Measurements from ENCODE around the gene RBM33. TPM values are rescaled to one million over a fixed set of nuclear protein-coding genes. Genes with fewer than 3 reads are reported as not detected.

RBM33 gene
- total and polyA plus RNA-seq, 2 of the 13 experiments (the other 11 are each of a cell fraction or from before 2014, with no cell fraction given): 12.4 to 28.9 TPM

DNA sequence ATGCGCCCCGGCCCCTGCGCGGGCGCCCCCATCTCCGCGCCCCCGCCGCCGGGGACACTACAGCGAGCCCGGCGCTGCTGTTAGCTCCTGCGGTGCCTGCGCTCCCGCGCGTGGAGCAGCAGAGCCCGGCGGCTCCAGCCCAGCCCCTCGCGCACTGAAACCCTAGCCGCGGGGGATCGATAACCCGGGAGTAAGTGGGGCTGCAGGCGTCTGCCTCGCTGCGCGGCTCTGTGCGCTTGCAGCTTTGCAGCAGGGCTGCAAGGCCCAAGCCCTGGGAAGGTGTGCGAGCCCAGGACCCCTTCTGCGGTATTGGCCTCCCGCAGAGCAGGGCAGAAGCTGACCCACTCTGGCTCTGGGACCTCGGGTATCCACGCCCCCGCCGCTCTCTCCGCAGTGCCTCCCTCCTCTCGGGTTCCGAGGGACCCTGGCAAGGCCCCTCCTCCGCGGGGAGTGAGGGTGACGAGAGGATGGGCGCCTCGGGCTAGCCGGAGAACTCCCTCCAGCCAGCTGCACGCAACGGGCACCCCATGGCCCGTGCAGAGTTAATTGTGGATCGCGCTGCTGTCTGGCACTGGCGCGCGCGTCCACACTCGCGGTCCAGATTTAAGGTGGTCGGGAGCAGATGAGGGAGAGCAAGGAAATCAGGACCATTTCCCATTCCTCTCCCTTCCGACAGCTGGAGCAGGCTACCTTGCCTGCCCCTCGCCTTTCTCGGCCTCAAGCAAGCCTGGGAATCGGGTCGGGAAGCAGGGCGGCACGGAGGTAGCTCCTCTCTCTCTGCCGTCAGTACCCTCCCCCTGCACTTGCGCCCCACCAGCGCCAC lies 165.7 kb downstream of the RBM33 start:
- Histone ChIP-seq H3K27me3 (ENCODE audit: control insufficient read depth in 1 of 2, insufficient read depth in 2 of 2, low read length in 2 of 2) (peaks cover 7 to 45% of the 10 kb centered on the region in 2 experiments; a peak in 4 of 5 replicates), H3K4me3 (replicated peaks in 1 of 3; ENCODE audit: insufficient read depth in 1 of 3, low read depth in 2 of 3, low read length in 3 of 3) (peak overlapping the region; percentile 63 to 90 (median 81)), H3K36me3 (replicated peaks in 1 of 2; ENCODE audit: control insufficient read depth in 1 of 2, insufficient read depth in 2 of 2, low read length in 2 of 2) (no peaks in the 10 kb centered on the region), H2AFZ (ENCODE audit: low read length) (no peak overlapping the region), H3K79me2 (ENCODE audit: insufficient read depth, low read length) (no peaks in the 10 kb centered on the region), H4K20me1 (ENCODE audit: insufficient read depth, low read length) (no peaks in the 10 kb centered on the region), H3K9me3 (ENCODE audit: low read length) (no peaks in the 10 kb centered on the region), H3K4me1 (ENCODE audit: insufficient read depth, low read length) (peaks cover 59% of the 10 kb centered on the region), H3K9ac (ENCODE audit: insufficient read depth, low read depth, low read length) (peak overlapping the region; percentile 90), H3K4me2 (ENCODE audit: low read depth, low read length) (peak overlapping the region; percentile 94), H3K27ac (ENCODE audit: extremely low read length, insufficient read depth, low read length) (no peak overlapping the region)
- no TSS peak for BruUV-seq (replicated peaks)
- FAIRE-seq: no peak
- ChIA-PET POLR2A (interaction anchor here (0.9 to 3.0 kb wide), 4 partner anchors 142 to 805 kb away, joined by 3 to 23 read pairs (median 11); no protein-coding TSS in a partner anchor), CTCF (ENCODE audit: low intra/inter-chr PET ratio, low total read pairs) (no interaction called here)
- in situ Hi-C loops (cut with HindIII; ENCODE audit: extremely low pct_ligation_motif_present, low pct_unique_long_range_greater_than_20kb) (loop anchor here (5.0 to 25.0 kb wide), 3 partner anchors 155 to 827 kb away; partner anchors contain the start of gene RNF32), intact Hi-C loops (cut with micrococcal nuclease; ENCODE audit: unreplicated experiment) (loop anchor here (5.0 kb wide), 2 partner anchors 662 to 1007 kb away; no protein-coding TSS in a partner anchor)
- no peak for DNase-seq (ENCODE audit: low spot score)
- WGBS (ENCODE audit: low lambda C conversion rate): 2% methylated on average over 28 of the region's 69 CpGs
- peak; percentile 6 for ATAC-seq
- TF ChIP-seq NCOA2 (CRISPR knock-in tag; IDR thresholded peaks at IDR 0.05) (no peak), ZNF331 (CRISPR knock-in tag; IDR thresholded peaks at IDR 0.05) (no peak), GABPB1 (CRISPR knock-in tag; IDR thresholded peaks at IDR 0.05) (0 out of 2 replicates have a peak, but pooled peaks have one; percentile 44), ZNF44 (CRISPR knock-in tag; IDR thresholded peaks at IDR 0.05) (no peak), GTF3A (CRISPR knock-in tag; conservative IDR thresholded peaks at IDR 0.05) (no peak), ONECUT2 (CRISPR knock-in tag; IDR thresholded peaks at IDR 0.05) (peak; percentile 60), ZNF564 (CRISPR knock-in tag; IDR thresholded peaks at IDR 0.05) (0 out of 2 replicates have a peak, but pooled peaks have one; percentile 4), ZNF652 (CRISPR knock-in tag; IDR thresholded peaks at IDR 0.05; ENCODE audit: borderline replicate concordance, low read depth) (peak; percentile 58; the same call in 1 of the 2 replicates), ZMAT3 (CRISPR knock-in tag; conservative IDR thresholded peaks at IDR 0.05) (peak; percentile 77; the same call in 1 of the 2 replicates), PITX1 (CRISPR knock-in tag; IDR thresholded peaks at IDR 0.05) (no peak), ZNF75D (CRISPR knock-in tag; IDR thresholded peaks at IDR 0.05; ENCODE audit: borderline replicate concordance) (no peak), STAG1 (CRISPR knock-in tag; IDR thresholded peaks at IDR 0.05) (0 out of 2 replicates have a peak, but pooled peaks have one; percentile 3), KDM2A (CRISPR knock-in tag; IDR thresholded peaks at IDR 0.05; ENCODE audit: borderline replicate concordance, low read depth) (0 out of 2 replicates have a peak, but pooled peaks have one; percentile 60), BRD4 (CRISPR knock-in tag; IDR thresholded peaks at IDR 0.05) (no peak)
- TF ChIP-seq, protein P1, sequence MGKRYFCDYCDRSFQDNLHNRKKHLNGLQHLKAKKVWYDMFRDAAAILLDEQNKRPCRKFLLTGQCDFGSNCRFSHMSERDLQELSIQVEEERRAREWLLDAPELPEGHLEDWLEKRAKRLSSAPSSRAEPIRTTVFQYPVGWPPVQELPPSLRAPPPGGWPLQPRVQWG (CRISPR knock-in tag; IDR thresholded peaks at IDR 0.05; ENCODE audit: borderline replicate concordance, low read depth): no peak
- TF ChIP-seq, protein P2, sequence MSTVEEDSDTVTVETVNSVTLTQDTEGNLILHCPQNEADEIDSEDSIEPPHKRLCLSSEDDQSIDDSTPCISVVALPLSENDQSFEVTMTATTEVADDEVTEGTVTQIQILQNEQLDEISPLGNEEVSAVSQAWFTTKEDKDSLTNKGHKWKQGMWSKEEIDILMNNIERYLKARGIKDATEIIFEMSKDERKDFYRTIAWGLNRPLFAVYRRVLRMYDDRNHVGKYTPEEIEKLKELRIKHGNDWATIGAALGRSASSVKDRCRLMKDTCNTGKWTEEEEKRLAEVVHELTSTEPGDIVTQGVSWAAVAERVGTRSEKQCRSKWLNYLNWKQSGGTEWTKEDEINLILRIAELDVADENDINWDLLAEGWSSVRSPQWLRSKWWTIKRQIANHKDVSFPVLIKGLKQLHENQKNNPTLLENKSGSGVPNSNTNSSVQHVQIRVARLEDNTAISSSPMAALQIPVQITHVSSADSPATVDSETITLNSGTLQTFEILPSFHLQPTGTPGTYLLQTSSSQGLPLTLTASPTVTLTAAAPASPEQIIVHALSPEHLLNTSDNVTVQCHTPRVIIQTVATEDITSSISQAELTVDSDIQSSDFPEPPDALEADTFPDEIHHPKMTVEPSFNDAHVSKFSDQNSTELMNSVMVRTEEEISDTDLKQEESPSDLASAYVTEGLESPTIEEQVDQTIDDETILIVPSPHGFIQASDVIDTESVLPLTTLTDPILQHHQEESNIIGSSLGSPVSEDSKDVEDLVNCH (CRISPR knock-in tag; IDR thresholded peaks at IDR 0.05): no peak
- TF ChIP-seq, protein P3, sequence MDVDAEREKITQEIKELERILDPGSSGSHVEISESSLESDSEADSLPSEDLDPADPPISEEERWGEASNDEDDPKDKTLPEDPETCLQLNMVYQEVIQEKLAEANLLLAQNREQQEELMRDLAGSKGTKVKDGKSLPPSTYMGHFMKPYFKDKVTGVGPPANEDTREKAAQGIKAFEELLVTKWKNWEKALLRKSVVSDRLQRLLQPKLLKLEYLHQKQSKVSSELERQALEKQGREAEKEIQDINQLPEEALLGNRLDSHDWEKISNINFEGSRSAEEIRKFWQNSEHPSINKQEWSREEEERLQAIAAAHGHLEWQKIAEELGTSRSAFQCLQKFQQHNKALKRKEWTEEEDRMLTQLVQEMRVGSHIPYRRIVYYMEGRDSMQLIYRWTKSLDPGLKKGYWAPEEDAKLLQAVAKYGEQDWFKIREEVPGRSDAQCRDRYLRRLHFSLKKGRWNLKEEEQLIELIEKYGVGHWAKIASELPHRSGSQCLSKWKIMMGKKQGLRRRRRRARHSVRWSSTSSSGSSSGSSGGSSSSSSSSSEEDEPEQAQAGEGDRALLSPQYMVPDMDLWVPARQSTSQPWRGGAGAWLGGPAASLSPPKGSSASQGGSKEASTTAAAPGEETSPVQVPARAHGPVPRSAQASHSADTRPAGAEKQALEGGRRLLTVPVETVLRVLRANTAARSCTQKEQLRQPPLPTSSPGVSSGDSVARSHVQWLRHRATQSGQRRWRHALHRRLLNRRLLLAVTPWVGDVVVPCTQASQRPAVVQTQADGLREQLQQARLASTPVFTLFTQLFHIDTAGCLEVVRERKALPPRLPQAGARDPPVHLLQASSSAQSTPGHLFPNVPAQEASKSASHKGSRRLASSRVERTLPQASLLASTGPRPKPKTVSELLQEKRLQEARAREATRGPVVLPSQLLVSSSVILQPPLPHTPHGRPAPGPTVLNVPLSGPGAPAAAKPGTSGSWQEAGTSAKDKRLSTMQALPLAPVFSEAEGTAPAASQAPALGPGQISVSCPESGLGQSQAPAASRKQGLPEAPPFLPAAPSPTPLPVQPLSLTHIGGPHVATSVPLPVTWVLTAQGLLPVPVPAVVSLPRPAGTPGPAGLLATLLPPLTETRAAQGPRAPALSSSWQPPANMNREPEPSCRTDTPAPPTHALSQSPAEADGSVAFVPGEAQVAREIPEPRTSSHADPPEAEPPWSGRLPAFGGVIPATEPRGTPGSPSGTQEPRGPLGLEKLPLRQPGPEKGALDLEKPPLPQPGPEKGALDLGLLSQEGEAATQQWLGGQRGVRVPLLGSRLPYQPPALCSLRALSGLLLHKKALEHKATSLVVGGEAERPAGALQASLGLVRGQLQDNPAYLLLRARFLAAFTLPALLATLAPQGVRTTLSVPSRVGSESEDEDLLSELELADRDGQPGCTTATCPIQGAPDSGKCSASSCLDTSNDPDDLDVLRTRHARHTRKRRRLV (CRISPR knock-in tag; IDR thresholded peaks at IDR 0.05): no peak
